WTC11 (cell line): ENCODE data around the gene MYH10.

Experiments
- CTCF ChIP-seq: fragments of 200-600 bp; IDR thresholded peaks from 2 replicates; pipeline ENCODE4 v1.8.0; 2022; ENCODE audit warnings: antibody characterized with exemption
- HMGA2 ChIP-seq: fragments of 250-450 bp; sonication (Bioruptor Pico); IDR thresholded peaks from 2 replicates; pipeline ENCODE4 v1.4.0; 2021; ENCODE audit warnings: mild to moderate bottlenecking, moderate library complexity
- NR1H2 ChIP-seq: sonication (generic); formaldehyde crosslinking; IDR thresholded peaks from 2 replicates; pipeline ENCODE4 v1.9.0; 2021; ENCODE audit warnings: mild to moderate bottlenecking, moderate library complexity, missing genetic modification reagents
- PREB ChIP-seq: sonication (generic); formaldehyde crosslinking; IDR thresholded peaks from 2 replicates; pipeline ENCODE4 v1.8.1; 2022; ENCODE audit warnings: mild to moderate bottlenecking, missing genetic modification reagents, moderate library complexity, borderline replicate concordance
- STAT6 ChIP-seq: sonication (generic); formaldehyde crosslinking; conservative IDR thresholded peaks from 2 replicates; pipeline ENCODE4 v1.8.1; 2023; ENCODE audit warnings: mild to moderate bottlenecking, low read depth, missing genetic modification reagents, moderate library complexity
- ZNF121 ChIP-seq: sonication (generic); formaldehyde crosslinking; IDR thresholded peaks from 2 replicates; pipeline ENCODE4 v1.8.0; 2023; ENCODE audit warnings: missing genetic modification reagents
- ZNF532 ChIP-seq: fragments of 250-450 bp; sonication (Bioruptor Pico); IDR thresholded peaks from 2 replicates; pipeline ENCODE4 v1.9.0; 2021; ENCODE audit warnings: mild to moderate bottlenecking, borderline replicate concordance

GRCh38 chr17:8444494-8444893 is 186.0 kb downstream of the MYH10 start:
- TF ChIP-seq HMGA2 (CRISPR knock-in tag) (no peak), CTCF (no peak), PREB (CRISPR knock-in tag) (no peak), STAT6 (no peak), ZNF121 (CRISPR knock-in tag) (no peak), NR1H2 (CRISPR knock-in tag) (no peak), ZNF532 (CRISPR knock-in tag) (no peak)
